Dedifferentiated amniotic fluid mesenchymal stem cell (primary cell): ENCODE data around the gene AGO3.

Experiments
- DNase-seq: peaks from one replicate; pipeline ENCODE4 v3.0.0-alpha.2; 2016; ENCODE audit errors: extremely low spot score

The AGO3 gene

DNA sequence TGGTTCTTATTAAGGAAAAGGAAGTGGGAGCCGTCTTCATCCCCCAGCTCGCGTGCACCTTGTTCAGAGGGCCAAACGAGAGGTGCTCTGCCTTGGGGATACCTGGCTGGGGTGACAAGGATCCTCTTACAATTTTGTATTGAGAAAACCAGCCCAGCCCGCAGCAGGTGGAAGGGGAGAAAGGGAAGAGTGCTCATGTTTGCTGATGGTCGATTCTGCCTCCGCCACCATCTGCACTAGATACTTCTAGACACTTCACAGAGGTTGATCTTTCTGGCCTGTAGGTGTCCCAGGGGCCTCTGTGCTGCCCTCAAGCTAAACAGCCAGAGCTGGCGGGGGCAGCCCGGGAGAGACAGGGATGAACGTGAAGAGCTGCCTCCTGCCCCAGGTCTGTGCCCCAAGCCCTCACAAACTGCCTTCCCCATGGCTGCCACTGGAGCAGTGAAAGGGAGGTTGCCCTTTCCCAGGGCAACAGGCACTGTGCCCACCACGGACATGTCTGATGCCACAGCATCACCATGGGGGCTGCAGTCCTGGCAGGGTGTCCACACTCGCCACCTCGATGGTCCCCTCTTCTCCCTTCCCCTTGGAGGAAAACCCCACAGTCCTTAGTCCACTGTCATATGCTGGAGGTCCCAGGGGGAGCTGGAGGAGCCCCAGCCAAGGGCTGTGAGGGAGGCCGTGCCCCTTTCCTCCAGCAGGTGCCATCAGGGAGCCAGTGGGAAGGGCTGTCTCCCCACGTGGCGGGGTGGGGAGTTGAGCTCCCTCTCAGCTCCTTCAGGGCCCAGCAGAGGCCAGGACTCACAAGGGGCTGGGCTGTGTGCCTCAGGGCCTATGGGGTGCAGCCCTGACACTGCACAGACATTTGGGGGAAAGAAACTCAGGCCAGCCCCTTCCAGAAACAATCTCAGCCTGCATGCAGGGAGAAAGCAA, 165.9 kb downstream of the AGO3 start:
- DNase-seq, result no peak

DNA sequence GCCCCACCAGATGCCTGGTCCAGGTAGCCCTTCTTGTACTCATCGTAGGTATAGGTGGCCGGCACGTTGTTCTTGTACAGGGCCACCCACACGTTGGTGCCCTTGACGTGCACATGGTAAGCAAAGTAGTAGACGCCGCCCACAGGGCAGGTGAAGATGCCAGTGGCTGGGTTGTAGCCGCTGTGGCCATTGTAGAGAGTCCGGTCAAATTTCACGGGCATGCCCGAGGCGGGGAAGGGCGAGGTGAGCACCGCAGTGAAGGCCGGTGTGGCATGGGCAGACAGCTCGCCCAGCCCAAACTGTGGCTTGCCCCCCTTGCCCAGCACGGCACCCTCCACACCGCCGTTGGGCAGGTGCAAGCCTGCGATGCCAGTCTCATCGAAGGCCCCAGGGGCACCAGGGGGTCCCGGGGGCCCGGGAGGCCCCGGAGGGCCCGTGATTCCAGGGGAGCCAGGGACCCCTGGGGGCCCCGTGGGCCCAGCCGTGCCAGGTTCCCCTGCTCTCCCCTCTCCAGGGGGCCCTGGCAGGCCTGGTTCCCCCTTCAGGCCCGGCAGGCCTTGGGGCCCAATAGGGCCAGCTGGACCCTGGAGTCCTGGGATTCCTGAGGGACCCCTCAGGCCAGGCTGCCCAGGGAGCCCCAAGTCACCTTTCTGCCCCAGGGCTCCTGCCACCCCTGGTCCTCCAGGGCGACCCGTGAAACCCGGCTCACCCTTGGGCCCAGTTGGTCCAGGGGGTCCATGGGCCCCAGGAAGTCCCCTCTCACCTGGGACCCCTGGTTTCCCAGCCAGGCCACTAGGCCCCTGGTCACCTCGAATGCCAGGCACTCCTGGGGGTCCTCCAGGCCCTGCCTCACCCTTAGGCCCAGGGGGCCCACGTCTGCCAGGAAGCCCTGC, 167.0 kb downstream of the AGO3 start:
- DNase-seq, result no peak

DNA sequence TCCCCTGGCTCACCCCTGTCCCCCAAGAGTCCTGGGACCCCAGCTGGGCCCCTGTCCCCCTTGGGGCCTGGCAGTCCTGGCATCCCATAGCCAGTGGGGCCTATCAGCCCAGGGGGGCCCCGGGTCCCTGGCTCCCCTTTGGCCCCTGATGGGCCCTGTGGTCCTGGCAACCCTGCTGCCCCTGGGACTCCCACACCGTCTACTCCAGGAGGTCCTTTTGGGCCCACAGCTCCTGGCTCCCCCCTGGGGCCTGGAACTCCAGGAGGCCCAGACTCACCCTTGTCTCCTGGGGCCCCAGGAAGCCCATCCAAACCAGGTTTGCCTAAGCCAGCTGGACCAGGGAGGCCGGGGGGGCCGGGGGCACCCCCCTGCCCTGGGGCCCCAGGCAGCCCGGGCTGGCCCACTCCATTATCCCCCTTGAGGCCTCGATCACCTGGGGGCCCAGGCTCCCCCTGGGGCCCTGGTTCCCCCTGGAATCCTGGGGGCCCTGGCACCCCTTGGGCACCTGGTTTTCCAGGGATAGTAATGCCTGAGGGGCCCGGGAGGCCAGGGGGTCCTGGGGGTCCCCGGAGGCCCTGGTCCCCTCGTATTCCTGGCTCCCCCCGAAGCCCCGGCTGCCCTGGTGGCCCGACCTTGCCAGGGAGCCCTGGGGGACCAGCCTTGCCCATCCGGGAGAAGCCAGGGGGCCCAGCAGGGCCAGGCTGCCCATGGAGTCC, 167.9 kb downstream of the AGO3 start:
- no peak for DNase-seq

DNA sequence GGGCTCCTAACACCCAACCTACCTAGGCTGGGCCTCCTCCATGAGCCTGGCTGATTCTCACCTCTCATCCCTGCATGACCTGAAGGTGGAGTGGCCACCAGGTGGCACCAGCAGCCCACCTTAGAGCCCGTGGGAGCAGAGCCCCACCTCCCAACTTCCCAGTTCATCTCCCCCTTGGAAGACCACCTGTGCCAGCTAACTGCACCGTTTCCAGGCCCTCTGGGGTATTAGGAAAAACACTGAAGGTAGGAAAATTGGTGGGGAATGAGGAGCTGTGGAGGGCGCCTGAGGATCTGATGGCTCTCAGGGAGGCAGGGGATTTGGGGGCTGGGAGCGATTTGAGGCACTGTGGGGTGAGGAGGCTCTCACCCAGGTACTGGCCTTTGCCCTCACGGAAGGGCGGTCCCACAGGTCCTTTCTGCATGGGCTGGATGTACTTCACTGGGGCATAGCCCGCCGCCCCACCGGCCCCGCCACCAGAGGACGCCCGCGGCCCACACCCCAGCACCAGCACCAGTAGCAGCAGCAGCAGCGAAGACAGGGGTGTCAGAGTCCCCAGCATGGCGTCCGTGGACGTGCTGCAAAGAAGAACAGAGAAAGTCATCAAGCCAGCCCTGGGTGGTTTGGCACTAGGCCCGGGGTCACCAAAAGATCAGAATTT, 168.9 kb downstream of the AGO3 start:
- DNase-seq, result peak; percentile 52

DNA sequence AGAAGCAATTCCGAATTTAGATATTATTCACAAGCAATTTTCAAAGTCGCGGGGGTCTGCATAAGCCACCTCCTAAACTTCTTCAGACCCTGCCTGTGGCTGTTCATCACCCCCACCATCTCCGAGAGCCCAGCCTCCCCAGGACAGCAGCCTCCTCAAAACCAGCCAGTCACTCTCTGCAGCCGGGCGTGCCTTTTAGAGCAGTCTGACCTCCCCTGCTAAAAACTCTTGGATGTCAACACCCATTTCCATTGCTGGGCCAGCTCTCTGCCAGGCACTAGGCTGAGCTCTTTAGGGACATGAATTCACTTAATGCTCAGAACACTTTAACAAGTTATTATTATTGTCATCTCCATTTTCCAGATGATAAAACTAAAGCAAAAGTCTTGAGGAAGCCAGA, 169.5 kb downstream of the AGO3 start:
- DNase-seq, result no peak

DNA sequence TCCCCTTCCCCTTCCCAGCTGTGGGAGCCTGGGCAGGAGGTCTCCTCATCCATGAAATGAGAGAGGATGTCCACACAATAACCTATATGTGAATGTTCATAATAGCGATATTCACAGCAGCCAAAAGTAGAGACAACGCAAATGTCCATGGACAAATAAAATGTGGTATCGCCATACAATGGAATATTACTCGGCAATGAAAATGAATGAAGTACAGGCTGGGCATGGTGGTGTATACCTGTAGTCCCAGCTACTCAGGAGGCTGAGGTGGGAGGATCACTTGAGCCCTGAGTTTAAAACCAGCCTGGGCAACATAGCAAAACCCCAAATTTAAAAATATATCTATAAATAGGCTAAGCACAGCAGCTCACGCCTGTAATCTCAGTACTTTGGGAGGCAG, 170.6 kb downstream of the AGO3 start:
- DNase-seq, result no peak

DNA sequence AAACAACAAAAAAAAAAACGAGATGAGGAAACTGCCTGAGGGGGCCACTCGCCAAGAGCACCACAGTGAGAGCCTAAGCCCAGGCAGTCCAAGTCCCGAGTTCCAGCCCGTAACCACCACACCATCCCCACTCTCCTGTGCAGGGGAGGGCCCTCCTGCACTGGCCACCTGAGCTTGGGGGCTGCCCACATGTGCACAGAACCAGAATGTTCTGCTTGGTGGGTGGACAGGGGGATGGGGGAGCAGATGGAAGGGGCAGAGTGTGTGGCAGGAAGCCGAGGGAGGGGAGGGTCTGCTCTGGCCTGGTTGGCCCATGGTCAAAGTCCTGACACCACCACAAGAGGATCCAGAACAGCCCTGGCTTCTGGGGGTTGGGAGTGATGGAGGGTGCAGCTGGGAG, 175.4 kb downstream of the AGO3 start:
- DNase-seq, result no peak

DNA sequence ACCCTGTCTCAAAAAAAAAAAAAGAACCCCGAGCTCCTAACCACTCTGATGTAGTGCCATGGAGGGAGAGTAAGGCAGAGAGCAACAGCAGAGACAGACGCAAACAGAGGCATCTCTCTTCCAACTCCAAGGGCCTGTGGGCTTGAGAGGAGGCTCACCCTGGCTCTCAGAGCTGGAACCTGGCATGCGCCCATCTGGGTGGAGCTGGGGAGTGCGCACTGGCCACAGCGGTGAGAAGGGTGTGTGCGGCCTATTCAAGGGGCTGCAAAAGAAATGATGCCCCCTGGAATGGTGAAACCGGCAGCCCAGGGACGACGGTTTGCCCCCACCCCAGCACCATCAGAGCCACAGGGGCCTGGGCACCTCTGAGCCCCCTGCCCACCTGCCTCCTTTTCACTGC, 176.5 kb downstream of the AGO3 start:
- no peak for DNase-seq

DNA sequence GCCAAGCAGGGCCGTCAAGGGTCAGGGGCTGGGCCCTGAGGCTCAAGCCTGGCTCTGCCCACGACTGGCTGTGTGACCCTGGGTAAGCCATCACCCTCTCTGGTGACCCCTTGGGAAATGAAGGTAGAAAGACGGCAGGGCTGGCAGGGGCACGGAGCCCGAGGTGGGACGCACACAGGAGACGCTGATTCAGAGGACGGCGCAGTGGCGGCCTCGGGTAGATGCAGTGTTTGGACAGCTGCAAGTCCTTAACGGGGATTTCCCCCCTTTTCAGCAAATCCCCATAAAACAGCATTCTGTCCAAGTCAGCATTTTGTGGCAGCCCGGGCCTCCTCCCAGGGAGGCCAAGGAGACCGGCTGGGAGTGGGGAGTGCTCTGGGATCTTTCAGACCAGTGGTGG, 177.4 kb downstream of the AGO3 start:
- DNase-seq, result peak; percentile 36

DNA sequence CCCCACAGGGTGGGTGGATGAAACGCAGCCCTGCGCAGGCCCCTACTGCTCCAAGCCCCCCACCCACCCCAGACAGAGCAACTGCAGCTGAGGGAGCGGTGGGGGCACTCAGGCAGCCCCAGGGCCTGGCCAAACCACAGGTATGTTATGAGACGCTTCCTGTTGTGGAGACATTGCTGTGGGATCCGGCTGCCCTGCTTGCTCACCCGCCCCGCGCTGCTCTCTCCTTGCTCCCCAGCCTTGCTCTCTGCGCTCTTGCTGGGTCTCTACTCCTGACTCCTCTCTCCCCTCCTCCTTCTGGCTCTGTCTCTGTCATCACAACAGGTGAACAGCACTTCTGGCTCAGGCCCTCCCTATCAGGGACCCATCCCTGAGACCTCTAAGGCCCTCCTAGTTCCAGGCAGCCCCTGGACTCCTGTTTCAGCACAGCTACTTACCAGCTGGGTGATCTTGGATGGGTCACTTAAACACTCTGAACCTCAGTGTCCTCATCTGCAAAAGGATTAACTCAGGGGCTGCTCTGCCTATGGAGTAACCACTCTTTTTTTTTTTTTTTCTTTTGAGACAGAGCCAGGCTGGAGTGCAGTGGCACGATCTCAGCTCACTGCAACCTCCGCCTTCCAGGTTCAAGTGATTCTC, 178.3 kb downstream of the AGO3 start:
- peak; percentile 42 for DNase-seq

DNA sequence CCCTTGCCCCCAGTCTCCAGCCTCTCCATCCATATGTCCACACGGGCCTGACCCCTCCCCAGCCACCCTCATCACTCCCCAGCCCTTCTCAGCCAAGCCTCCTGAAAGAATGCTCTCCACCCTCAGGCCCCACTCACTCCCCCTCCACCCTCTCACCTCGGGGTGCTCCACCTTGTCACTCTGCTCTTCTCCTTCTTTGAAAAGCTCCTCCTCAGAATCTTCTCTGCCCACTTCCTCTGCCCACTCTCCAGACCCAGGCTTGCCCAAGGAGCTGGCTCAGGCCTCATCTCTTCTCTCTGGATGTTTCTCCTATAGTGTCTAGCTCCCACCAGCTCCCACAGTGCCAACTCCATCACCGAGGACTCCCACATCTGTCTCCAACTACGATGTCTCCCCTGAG, 180.2 kb downstream of the AGO3 start:
- DNase-seq, result no peak

DNA sequence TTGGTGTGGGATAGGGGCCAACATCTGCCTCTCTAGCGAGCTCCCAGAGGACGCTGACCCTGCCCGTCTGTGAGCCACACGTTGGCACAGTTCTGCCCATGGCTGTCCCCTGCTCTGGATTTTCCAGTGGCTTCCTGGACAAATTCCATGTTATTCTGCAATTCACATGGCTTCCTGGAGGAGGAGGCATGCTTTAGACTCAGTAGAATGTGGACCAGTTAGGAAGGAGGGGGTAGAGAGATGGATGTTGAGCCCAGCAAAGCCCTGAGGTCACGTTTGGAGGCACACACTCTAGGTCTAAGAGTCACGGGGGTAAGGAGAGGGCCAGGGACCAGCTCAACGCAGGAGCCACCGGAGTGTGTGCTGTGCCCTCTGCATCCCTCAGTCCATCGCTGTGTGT, 181.9 kb downstream of the AGO3 start:
- no peak for DNase-seq

DNA sequence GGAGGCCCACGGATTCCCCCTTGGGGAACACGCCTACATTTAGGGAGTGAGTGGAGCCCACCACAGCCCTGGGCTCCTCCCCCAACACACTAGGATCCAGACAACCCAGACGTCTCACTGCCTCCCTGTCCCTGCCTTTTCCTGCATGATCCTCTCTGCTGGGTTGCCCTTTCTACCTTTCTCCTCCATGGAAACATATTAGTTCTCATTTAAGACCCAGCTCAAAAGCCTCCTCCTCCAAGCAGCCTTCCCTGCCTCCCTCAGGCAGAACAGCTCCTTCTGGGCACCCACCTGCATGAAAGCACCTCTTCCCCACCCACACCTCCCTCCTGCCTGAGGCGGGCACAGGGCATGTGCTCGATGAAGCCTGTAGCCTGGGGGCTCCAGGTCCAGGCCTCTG, 183.5 kb downstream of the AGO3 start:
- no peak for DNase-seq

DNA sequence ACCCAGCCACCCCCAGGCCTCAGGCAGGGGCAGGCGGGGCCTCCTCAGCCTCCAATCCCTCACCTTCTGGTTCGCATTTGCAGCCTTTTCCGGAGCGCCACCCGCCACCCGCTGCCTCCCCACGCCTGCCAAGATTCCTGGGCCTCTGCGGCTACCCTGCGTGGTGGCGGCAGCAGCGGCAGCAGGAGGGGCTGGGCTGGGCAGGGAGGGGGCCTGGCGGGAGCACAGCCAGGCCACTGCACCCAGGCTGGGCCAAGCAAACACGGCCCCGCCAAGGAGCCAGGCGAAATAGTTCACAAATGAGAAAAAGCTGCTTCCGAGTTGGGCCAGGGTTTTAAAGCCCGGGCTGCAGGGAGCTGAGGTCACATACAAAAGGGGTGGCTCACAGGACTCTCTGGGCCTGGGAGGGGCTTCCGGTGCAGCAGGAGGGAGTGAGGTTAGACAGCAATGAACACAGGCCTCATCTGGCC, 184.3 kb downstream of the AGO3 start:
- peak; percentile 81 for DNase-seq

DNA sequence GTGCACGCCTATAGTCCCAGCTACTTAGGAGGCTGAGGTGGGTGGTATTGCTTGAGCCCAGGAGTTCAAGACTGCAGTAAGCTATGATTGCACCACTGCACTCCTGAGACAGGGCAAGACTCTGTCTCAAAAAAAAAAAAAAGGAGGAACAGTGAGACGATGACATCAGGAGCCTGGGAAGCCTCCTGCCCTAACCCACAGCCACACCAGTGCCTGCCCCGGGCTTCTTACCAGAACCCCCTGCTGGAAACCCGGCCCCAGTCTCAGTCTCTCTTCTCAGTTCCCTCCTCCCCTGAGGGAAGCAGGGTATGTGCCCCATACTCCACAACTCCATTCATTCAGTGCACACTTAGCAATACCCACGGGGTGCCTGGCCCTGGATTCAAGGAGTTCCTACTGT, 185.0 kb downstream of the AGO3 start:
- no peak for DNase-seq

DNA sequence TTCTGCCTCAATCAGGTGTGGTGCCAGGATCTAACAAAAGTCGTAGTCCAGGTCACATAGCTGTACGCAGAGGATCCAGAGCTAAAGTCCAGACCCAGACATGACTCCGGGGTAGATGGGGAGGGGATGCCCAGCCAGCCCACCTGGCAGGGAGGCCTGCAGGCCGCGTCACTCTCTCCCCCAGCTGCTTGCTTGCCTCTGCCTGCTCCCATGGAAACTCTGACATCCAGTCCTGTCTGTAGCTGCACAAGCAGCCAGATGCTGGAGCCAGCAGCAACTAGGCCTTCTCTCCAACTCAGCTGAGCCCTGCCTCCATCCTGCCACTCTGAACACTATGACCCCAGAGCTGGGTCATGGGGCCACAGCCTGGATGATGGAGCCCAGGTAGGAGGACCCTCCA, 186.0 kb downstream of the AGO3 start:
- no peak for DNase-seq

DNA sequence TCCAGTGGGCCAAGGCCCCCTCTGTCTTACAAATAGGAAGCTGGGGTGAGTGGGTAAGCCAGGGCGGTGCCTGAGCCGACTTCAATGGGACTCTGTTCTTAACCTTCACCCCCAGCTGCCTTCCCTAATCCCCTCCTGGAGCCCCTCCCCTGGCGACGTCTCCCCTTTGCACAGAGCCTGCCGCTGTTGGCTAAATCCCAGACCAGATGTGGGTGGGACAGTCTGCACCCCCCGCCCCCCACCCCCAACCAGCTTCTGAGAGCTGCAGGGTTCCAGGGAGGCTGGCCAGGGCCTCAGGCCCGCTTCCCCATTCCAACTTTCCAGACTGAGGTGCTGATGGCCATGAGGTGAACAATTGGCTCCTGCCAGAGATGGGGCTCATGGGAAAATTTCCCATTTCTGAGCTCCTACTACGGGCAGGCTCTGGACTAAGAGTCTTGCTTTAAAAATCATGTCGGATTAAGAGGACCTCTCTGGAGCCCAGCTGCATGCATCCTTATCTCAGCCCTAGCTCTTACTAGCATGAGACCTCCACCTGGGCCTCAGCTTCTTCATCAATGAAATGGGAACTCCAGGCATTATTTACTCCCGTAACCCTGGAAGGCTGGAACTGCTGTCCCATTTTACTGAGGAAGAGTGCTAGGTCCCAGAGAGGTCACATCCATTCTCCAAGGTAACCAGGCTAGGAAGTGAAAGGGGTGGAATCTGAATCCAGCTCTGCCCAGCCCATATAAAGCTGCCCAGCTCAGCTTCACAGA, 187.7 kb downstream of the AGO3 start:
- DNase-seq, result no peak

DNA sequence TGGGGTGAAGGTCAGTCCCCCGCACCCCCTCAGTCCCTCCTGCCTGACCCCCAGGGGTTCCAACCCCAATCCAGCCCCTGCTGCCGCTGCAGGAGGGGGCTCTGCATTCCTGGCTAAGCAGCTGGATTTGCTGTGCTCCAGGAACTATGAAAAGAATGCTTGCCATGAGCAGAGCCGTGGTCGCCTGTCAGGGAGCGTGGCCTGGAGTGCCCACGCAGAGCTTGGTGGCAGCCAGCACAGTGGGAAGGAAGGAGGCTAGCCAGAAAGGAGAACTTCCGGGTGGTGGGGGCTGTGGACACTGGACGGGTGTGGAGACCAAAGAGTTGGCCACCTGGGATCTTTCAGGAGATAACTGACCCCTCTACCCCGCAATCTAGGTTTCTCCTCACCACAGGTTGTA, 188.6 kb downstream of the AGO3 start:
- no peak for DNase-seq
